Panc1 (cell line): Measurements from ENCODE around the gene GDF2.

Experiments
- POLR2AphosphoS5 ChIP-seq: IDR thresholded peaks from 2 replicates; pipeline ENCODE4 v1.6.1; 2012; ENCODE audit warnings: mild to moderate bottlenecking, low read depth, low read length, moderate library complexity
- SIN3A ChIP-seq: IDR thresholded peaks from 2 replicates; pipeline ENCODE4 v1.6.1; 2012; ENCODE audit warnings: low read depth, mild to moderate bottlenecking, low read length, moderate library complexity, borderline replicate concordance; ENCODE audit not compliant: insufficient read depth
- TF ChIP-seq, protein P1 (sequence below): fragments of 450-650 bp; IDR thresholded peaks from 2 replicates; pipeline ENCODE4 v1.5.1; 2017; ENCODE audit warnings: mild to moderate bottlenecking

GRCh38 chr10:47364366-47364765, 42.1 kb downstream of the GDF2 start:
- TF ChIP-seq, protein P1, sequence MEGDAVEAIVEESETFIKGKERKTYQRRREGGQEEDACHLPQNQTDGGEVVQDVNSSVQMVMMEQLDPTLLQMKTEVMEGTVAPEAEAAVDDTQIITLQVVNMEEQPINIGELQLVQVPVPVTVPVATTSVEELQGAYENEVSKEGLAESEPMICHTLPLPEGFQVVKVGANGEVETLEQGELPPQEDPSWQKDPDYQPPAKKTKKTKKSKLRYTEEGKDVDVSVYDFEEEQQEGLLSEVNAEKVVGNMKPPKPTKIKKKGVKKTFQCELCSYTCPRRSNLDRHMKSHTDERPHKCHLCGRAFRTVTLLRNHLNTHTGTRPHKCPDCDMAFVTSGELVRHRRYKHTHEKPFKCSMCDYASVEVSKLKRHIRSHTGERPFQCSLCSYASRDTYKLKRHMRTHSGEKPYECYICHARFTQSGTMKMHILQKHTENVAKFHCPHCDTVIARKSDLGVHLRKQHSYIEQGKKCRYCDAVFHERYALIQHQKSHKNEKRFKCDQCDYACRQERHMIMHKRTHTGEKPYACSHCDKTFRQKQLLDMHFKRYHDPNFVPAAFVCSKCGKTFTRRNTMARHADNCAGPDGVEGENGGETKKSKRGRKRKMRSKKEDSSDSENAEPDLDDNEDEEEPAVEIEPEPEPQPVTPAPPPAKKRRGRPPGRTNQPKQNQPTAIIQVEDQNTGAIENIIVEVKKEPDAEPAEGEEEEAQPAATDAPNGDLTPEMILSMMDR: no peak
- TF ChIP-seq POLR2AphosphoS5 (no peak), SIN3A (no peak)
